Osteoblast (primary cell): ENCODE data around the gene TSPYL4. TPM values are rescaled to one million over a fixed set of nuclear protein-coding genes. Genes with fewer than 3 reads are reported as not detected.

Experiments used
- DNase-seq: peaks from one replicate; pipeline ENCODE4 v3.0.0; 2011; ENCODE audit warnings: low spot score, mixed read lengths; ENCODE audit not compliant: insufficient read length; ENCODE audit errors: missing footprints
- H2AFZ ChIP-seq: 2 replicates; pipeline ENCODE4 v1.6.0; 2011; ENCODE audit warnings: mild to moderate bottlenecking, low read length
- H3K27ac ChIP-seq: 2 replicates; pipeline ENCODE4 v1.5.1; 2011; ENCODE audit warnings: mild to moderate bottlenecking, low read depth, low read length, moderate library complexity
- H3K27me3 ChIP-seq: 2 replicates; pipeline ENCODE4 v1.6.0; 2012; ENCODE audit warnings: mild to moderate bottlenecking, control low read depth, inconsistent platforms, low read length, moderate library complexity; ENCODE audit not compliant: insufficient read depth
- H3K36me3 ChIP-seq: 2 replicates; pipeline ENCODE4 v1.5.1; 2011; ENCODE audit warnings: mild to moderate bottlenecking, low read length, control low read depth, moderate library complexity; ENCODE audit not compliant: insufficient read depth
- H3K4me1 ChIP-seq: 2 replicates; pipeline ENCODE4 v1.5.1; 2011; ENCODE audit warnings: mild to moderate bottlenecking, low read length, control low read depth, moderate library complexity; ENCODE audit not compliant: insufficient read depth
- H3K4me2 ChIP-seq: 2 replicates; pipeline ENCODE4 v1.6.0; 2011; ENCODE audit warnings: mild to moderate bottlenecking, low read length; ENCODE audit not compliant: insufficient read depth
- H3K4me3 ChIP-seq: fragments of 200-600 bp; sonication (generic); 3 replicates; pipeline ENCODE4 v1.5.1; 2012; ENCODE audit warnings: mild to moderate bottlenecking, low read length, inconsistent platforms; ENCODE audit not compliant: insufficient read depth
- H3K79me2 ChIP-seq: 2 replicates; pipeline ENCODE4 v1.6.0; 2012; ENCODE audit warnings: mild to moderate bottlenecking, low read length, control low read depth, inconsistent platforms; ENCODE audit not compliant: insufficient read depth
- H3K9me3 ChIP-seq: 2 replicates; pipeline ENCODE4 v1.5.1; 2011; ENCODE audit warnings: low read depth, low read length, control low read depth
- H4K20me1 ChIP-seq: 2 replicates; pipeline ENCODE4 v1.6.0; 2012; ENCODE audit warnings: mild to moderate bottlenecking, low read length, control low read depth; ENCODE audit not compliant: insufficient read depth
- total RNA-seq: library from RNA; depleted of rRNA; stranded (reverse); fragments of >200 nt; gene quantifications from 2 replicates; pipeline ENCODE4 v1.2.3, GENCODE V29; 2012
- TF ChIP-seq, protein P1 (sequence below): IDR thresholded peaks from 2 replicates; pipeline ENCODE4 v1.5.1; 2011; ENCODE audit warnings: mild to moderate bottlenecking, low read depth, low read length, moderate library complexity; ENCODE audit errors: extremely low read depth

The TSPYL4 gene
- total RNA-seq, 1 donor = 24.6 TPM

DNA sequence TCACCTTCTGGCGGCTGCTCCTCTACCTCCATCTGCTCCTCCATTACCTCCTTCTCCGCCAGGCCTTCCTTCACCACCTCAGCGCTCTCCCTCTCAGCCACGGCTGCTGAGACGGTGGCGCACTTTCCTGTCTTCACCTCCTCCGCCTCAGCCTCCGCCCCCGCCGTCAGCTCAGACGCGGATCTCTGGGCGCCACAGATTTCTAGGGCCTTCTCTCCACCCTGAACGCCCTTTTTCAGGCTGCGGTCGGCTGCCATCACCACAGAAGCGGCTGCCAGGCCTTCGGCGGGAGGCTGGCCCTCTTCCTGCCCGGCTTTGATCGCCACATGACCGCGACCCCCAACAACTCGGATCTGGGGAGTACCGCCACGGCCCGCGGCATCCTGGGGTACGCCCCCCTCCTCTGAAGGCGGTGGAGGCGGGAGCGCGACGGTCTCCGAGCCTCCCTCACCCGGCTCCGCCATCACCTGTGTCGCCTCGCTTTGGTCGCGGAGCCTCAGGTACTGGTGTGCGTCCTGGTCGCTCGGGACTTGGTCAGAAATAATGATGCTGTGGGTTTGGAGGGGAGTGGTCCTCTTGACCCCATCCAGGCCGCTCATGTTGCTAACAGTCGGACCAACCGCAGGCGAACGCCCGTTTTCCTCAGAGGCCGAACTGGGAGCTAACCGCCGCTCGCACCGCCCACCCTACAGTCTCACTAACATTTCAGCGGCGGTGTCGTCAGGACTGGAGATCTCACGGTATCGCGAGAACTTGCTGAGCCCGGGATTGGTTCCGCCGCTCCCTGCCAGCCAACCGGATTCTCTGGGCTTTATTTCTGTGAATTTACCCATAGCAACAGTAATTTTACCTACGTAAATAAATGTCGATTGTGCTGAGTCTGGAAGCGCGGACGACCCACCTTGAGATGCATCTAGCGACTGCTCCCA lies 25.6 kb upstream of the TSPYL4 start, which contains the start of gene TSPYL1:
TSS of gene TSPYL1 (minus strand) at position 699 of the 929 bp plus-strand sequence. CDS start at position 599, 100 bp downstream.
- Histone ChIP-seq H4K20me1 (peaks cover 33% of the 10 kb centered on the region), H3K4me2 (peak within 1 kb of the TSS; percentile 97), H3K36me3 (peaks cover 6% of the 10 kb centered on the region), H3K79me2 (peaks cover 57% of the 10 kb centered on the region), H3K27me3 (no peaks in the 10 kb centered on the region), H3K27ac (peak within 1 kb of the TSS; percentile 98), H3K4me3 (peak within 1 kb of the TSS; percentile 98), H3K4me1 (peaks cover 28% of the 10 kb centered on the region), H2AFZ (peak within 1 kb of the TSS; percentile 96), H3K9me3 (no peaks in the 10 kb centered on the region)
- peak; percentile 91 for DNase-seq
- TF ChIP-seq, protein P1, sequence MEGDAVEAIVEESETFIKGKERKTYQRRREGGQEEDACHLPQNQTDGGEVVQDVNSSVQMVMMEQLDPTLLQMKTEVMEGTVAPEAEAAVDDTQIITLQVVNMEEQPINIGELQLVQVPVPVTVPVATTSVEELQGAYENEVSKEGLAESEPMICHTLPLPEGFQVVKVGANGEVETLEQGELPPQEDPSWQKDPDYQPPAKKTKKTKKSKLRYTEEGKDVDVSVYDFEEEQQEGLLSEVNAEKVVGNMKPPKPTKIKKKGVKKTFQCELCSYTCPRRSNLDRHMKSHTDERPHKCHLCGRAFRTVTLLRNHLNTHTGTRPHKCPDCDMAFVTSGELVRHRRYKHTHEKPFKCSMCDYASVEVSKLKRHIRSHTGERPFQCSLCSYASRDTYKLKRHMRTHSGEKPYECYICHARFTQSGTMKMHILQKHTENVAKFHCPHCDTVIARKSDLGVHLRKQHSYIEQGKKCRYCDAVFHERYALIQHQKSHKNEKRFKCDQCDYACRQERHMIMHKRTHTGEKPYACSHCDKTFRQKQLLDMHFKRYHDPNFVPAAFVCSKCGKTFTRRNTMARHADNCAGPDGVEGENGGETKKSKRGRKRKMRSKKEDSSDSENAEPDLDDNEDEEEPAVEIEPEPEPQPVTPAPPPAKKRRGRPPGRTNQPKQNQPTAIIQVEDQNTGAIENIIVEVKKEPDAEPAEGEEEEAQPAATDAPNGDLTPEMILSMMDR = no peak

DNA sequence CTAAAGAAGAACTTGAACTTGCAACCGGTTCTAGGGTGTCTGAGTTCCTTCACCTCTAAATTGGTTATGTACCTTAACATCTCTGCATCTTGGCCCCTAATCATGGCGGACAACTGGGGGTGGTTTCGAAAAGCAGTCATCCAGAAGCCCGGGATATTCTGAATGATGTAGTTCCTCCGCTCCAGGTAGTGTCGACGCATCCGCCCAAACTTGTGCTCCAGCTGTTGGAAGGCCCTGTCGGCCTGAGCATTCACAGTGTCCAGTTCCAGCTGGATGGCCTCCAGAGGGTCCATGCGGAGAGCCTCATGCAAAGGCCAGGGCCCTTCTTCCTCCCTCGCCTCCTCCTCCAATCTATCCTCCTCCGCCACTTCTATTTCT lies 25.0 kb upstream of the TSPYL4 start:
- peak; percentile 71 for DNase-seq

DNA sequence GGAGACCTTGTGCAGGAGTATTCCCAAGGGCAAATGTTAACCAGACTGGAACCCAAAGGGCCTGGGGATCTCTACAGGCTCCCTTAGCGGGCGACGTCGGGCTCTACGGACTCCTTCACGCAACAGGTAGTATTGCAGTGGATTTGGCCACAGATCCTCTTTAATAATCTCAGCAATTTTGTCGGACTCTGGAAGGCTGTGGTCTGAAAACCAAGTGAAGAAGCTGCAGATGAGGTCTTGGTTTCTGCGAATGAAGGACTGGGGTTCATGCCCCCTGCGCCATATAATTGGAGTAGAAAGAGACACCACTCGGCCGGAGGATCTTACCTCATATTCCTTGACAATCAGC lies 24.6 kb upstream of the TSPYL4 start:
- H3K9me3 ChIP-seq = no peaks in the 10 kb centered on the region
- peaks cover 28% of the 10 kb centered on the region for H3K4me1 ChIP-seq
- no peak for DNase-seq
- H4K20me1 ChIP-seq = peaks cover 33% of the 10 kb centered on the region
- peak overlapping the region; percentile 98 for H3K4me3 ChIP-seq
- H3K27me3 ChIP-seq = no peaks in the 10 kb centered on the region
- H3K27ac ChIP-seq = peak overlapping the region; percentile 98
- H3K4me2 ChIP-seq = peak overlapping the region; percentile 97
- H2AFZ ChIP-seq = no peak overlapping the region
- peaks cover 10% of the 10 kb centered on the region for H3K36me3 ChIP-seq
- H3K79me2 ChIP-seq = peaks cover 59% of the 10 kb centered on the region
- TF ChIP-seq, protein P1 = no peak

More for the DNA sequence above, 25.0 kb upstream of the TSPYL4 start:
- H4K20me1 ChIP-seq = peaks cover 33% of the 10 kb centered on the region
- TF ChIP-seq, protein P1 = no peak
- H3K79me2 ChIP-seq = peaks cover 59% of the 10 kb centered on the region
- H3K4me2 ChIP-seq = peak overlapping the region; percentile 97
- H3K36me3 ChIP-seq = peaks cover 10% of the 10 kb centered on the region
- H3K9me3 ChIP-seq = no peaks in the 10 kb centered on the region
- H3K4me3 ChIP-seq = peak overlapping the region; percentile 98
- H2AFZ ChIP-seq = peak overlapping the region; percentile 88
- peak overlapping the region; percentile 98 for H3K27ac ChIP-seq
- no peaks in the 10 kb centered on the region for H3K27me3 ChIP-seq
- peaks cover 28% of the 10 kb centered on the region for H3K4me1 ChIP-seq

DNA sequence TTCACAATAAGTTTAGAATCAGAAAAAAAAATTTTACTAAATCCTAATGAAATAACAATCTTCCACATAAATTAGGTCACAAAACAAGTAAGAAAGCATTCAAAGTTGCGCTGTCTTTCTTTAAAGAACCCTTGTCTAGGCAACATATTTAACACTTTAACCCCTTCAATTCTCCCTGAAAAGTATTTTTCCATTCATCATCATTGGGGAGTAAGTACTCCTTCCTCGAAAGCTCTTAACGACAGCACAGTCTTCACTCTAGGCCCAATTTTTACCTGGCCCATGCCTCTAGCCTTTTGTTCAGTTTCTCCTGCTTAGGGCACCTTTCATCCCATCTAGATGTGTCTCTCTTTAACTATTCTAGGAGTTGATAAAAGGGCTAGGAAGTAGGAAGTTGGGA lies 23.2 kb upstream of the TSPYL4 start:
- H3K4me3 ChIP-seq = peak overlapping the region; percentile 98
- H3K4me1 ChIP-seq = peaks cover 28% of the 10 kb centered on the region
- H3K9me3 ChIP-seq = no peaks in the 10 kb centered on the region
- DNase-seq = peak; percentile 55
- H3K36me3 ChIP-seq = peaks cover 10% of the 10 kb centered on the region
- H3K27me3 ChIP-seq = no peaks in the 10 kb centered on the region
- peaks cover 33% of the 10 kb centered on the region for H4K20me1 ChIP-seq
- TF ChIP-seq, protein P1 = no peak
- no peak overlapping the region for H3K27ac ChIP-seq
- H3K4me2 ChIP-seq = peak overlapping the region; percentile 97
- no peak overlapping the region for H2AFZ ChIP-seq
- H3K79me2 ChIP-seq = peaks cover 59% of the 10 kb centered on the region
